Measurements from ENCODE around the gene HLA-DOB.

Gene HLA-DOB

GRCh38 chr6:32843331-32843978 is 26.7 kb upstream of the HLA-DOB start:
- DNase-seq = no peak

GRCh38 chr6:32842690-32843089 is 25.9 kb upstream of the HLA-DOB start:
- DNase-seq = no peak

GRCh38 chr6:32842021-32842650 is 25.3 kb upstream of the HLA-DOB start:
- DNase-seq = no peak

- DNase-seq = peak; percentile 54
Measured at GRCh38 chr6:32840604-32841246, 23.9 kb upstream of the HLA-DOB start.

GRCh38 chr6:32839356-32839755 is 22.6 kb upstream of the HLA-DOB start:
- DNase-seq = no peak

GRCh38 chr6:32838114-32838958 is 21.5 kb upstream of the HLA-DOB start, which contains the start of gene TAP2:
TSS of gene TAP2 (minus strand) at chr6:32838739. CDS start at chr6:32838233, 506 bp downstream.
- peak; percentile 98 for DNase-seq

- DNase-seq = no peak
Measured at GRCh38 chr6:32837651-32838113, 20.9 kb upstream of the HLA-DOB start.

- DNase-seq = no peak
Measured at GRCh38 chr6:32836873-32837272, 20.1 kb upstream of the HLA-DOB start.

- no peak for DNase-seq
Measured at GRCh38 chr6:32835167-32835893, 18.5 kb upstream of the HLA-DOB start.

GRCh38 chr6:32833664-32834063 is 16.9 kb upstream of the HLA-DOB start:
- DNase-seq = no peak

GRCh38 chr6:32832535-32832934 is 15.7 kb upstream of the HLA-DOB start:
- DNase-seq = no peak

- no peak for DNase-seq
Measured at GRCh38 chr6:32830936-32831335, 14.1 kb upstream of the HLA-DOB start.

GRCh38 chr6:32830017-32830416 is 13.2 kb upstream of the HLA-DOB start:
- DNase-seq = no peak

- no peak for DNase-seq
Measured at GRCh38 chr6:32829495-32829894, 12.7 kb upstream of the HLA-DOB start.

- no peak for DNase-seq
Measured at GRCh38 chr6:32827025-32827424, 10.2 kb upstream of the HLA-DOB start.

- no peak for DNase-seq
Measured at GRCh38 chr6:32825966-32826365, 9.2 kb upstream of the HLA-DOB start.

GRCh38 chr6:32819729-32820128 is 2.9 kb upstream of the HLA-DOB start:
- DNase-seq = no peak

- DNase-seq = no peak
Measured at GRCh38 chr6:32818867-32819266, 2.1 kb upstream of the HLA-DOB start.

GRCh38 chr6:32815996-32816395 is 806 bp downstream of the HLA-DOB start:
- DNase-seq = no peak

GRCh38 chr6:32815115-32815514 is 1.7 kb downstream of the HLA-DOB start:
- no peak for DNase-seq

- no peak for DNase-seq
Measured at GRCh38 chr6:32814145-32814544, 2.7 kb downstream of the HLA-DOB start.

- DNase-seq = no peak
Measured at GRCh38 chr6:32809171-32809570, 7.6 kb downstream of the HLA-DOB start.

All from CD4-positive, alpha-beta T cell treated with Interleukin-10 for 1 hour (primary cell).